Thoracic aorta (tissue), 2 donors: Measurements from ENCODE around the gene HELZ2. TPM values are rescaled to one million over a fixed set of nuclear protein-coding genes. Genes with fewer than 3 reads are reported as not detected.

Experiments
- ATAC-seq: fragments of 150-250 bp; one replicate; pipeline ENCODE4 v1.8.0; 2017; ENCODE audit warnings: low read depth; ENCODE audit not compliant: insufficient number of reproducible peaks, low FRiP score
- DNase-seq: peaks from one replicate; pipeline ENCODE4 v3.0.0-alpha.2; 2020; ENCODE audit warnings: low spot score
- H3K27ac ChIP-seq, 2 donors: fragments of 200-600 bp; sonication (generic); 1 replicate in 1 of 2; 2 replicates in 1 of 2; pipeline ENCODE4 v1.5.1; 2016; ENCODE audit warnings: mild to moderate bottlenecking in 2 of 2, moderate library complexity in 2 of 2
- H3K27me3 ChIP-seq: fragments of 200-600 bp; sonication (generic); replicated peaks from 2 replicates; pipeline ENCODE4 v1.6.0; 2016; ENCODE audit warnings: mild to moderate bottlenecking; ENCODE audit not compliant: insufficient read depth
- H3K36me3 ChIP-seq: fragments of 200-600 bp; sonication (generic); one replicate; pipeline ENCODE4 v1.5.1; 2016
- H3K4me1 ChIP-seq, 2 donors: fragments of 200-600 bp; sonication (generic); 1 replicate in 1 of 2; 2 replicates in 1 of 2; pipeline versions ENCODE4 v1.5.1 to v1.6.0; 2016; ENCODE audit warnings: low read depth in 2 of 2, mild to moderate bottlenecking in 1 of 2; ENCODE audit not compliant: control insufficient read depth in 1 of 2
- H3K4me3 ChIP-seq: fragments of 200-600 bp; sonication (generic); 2 replicates; pipeline ENCODE4 v1.5.1; 2016; ENCODE audit warnings: mild to moderate bottlenecking
- H3K9me3 ChIP-seq: fragments of 200-600 bp; sonication (generic); 2 replicates; pipeline ENCODE4 v1.5.1; 2016
- CTCF ChIP-seq: fragments of 200-600 bp; sonication (generic); IDR thresholded peaks from one replicate; pipeline ENCODE4 v1.5.1; 2019; ENCODE audit warnings: antibody characterized with exemption
- total RNA-seq, 2 donors: library from RNA; depleted of rRNA; stranded (reverse); fragments of >200 nt; gene quantifications; one replicate each; pipeline versions ENCODE4 v1.1.0 to v1.2.3, GENCODE V29; 2016

The HELZ2 gene
- total RNA-seq, 2 donors from 2014 or later: 45.2 to 50.3 TPM

- Histone ChIP-seq H3K27ac (no peak overlapping the region), H3K27me3 (no peaks in the 10 kb centered on the region), H3K9me3 (no peaks in the 10 kb centered on the region), H3K4me1 (no peaks in the 10 kb centered on the region), H3K4me3 (no peak overlapping the region), H3K36me3 (no peaks in the 10 kb centered on the region)
- ATAC-seq (no peak), DNase-seq (no peak)
- no peak for TF ChIP-seq CTCF
Observed at GRCh38 chr20:63582382-63583063, 8.5 kb upstream of the HELZ2 start.

GRCh38 chr20:63580796-63581461, 6.9 kb upstream of the HELZ2 start:
- no peaks in the 10 kb centered on the region for H3K27me3 ChIP-seq
- DNase-seq (no peak), ATAC-seq (no peak)
- no peak overlapping the region for H3K4me3 ChIP-seq
- no peaks in the 10 kb centered on the region for H3K36me3 ChIP-seq
- H3K4me1 ChIP-seq: no peaks in the 10 kb centered on the region
- no peaks in the 10 kb centered on the region for H3K9me3 ChIP-seq
- no peak for TF ChIP-seq CTCF
- no peak overlapping the region for H3K27ac ChIP-seq

GRCh38 chr20:63579017-63579694, 5.1 kb upstream of the HELZ2 start:
- Histone ChIP-seq H3K36me3 (no peaks in the 10 kb centered on the region), H3K4me1 (no peaks in the 10 kb centered on the region), H3K4me3 (no peak overlapping the region), H3K9me3 (no peaks in the 10 kb centered on the region), H3K27ac (no peak overlapping the region), H3K27me3 (no peaks in the 10 kb centered on the region)
- no peak for ATAC-seq
- TF ChIP-seq CTCF: no peak
- no peak for DNase-seq

- Histone ChIP-seq H3K9me3 (no peaks in the 10 kb centered on the region), H3K27ac (no peak overlapping the region), H3K27me3 (no peaks in the 10 kb centered on the region), H3K4me1 (peaks cover 2 to 3% of the 10 kb centered on the region in 2 donors), H3K4me3 (no peak overlapping the region), H3K36me3 (no peaks in the 10 kb centered on the region)
- ATAC-seq (no peak), DNase-seq (no peak)
- TF ChIP-seq CTCF: no peak
Observed at GRCh38 chr20:63578224-63579016, 4.4 kb upstream of the HELZ2 start.
